ENCODE results near the gene TGFBR3.

Gene TGFBR3

GRCh38 chr1:91710261-91710660 is 175.7 kb downstream of the TGFBR3 start:
- DNase-seq (ENCODE audit: low read depth) = no peak

DNA sequence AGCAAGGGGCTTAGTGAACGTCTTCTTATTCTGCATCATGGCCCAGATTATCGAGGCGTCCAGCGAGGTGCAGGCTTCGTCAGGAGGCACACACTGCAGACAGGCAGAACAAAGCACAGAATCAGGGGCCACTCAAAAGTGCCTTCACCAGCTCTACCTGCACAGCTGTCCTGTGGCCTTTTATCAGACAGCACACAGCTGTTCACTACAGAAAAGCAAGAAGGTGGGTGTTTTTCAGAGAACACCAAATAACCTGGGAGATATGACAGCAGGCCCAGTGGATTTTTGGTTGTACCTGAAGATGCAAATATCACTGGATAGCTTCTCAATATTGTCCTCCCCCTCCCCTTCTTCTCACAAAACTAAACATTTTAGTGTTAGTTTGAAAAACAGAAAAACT is 177.3 kb downstream of the TGFBR3 start:
- DNase-seq (ENCODE audit: low read depth) = no peak

DNA sequence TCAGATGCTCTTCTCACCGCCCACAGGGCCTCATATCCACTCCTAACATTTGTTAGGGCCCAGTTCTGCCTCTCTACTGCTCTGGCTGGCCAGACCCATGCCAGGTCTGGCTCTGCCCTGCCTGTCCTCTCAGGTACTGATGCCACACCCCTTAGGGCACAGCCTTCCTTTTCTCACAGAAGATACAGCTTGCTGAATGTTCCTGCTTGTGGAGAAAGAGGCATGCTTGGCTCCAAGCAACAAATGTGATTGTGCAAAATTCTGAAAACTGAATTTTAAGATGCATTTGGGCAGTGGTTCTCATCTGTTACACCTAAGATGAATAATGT is 178.1 kb downstream of the TGFBR3 start:
- no peak for DNase-seq (ENCODE audit: low read depth)

DNA sequence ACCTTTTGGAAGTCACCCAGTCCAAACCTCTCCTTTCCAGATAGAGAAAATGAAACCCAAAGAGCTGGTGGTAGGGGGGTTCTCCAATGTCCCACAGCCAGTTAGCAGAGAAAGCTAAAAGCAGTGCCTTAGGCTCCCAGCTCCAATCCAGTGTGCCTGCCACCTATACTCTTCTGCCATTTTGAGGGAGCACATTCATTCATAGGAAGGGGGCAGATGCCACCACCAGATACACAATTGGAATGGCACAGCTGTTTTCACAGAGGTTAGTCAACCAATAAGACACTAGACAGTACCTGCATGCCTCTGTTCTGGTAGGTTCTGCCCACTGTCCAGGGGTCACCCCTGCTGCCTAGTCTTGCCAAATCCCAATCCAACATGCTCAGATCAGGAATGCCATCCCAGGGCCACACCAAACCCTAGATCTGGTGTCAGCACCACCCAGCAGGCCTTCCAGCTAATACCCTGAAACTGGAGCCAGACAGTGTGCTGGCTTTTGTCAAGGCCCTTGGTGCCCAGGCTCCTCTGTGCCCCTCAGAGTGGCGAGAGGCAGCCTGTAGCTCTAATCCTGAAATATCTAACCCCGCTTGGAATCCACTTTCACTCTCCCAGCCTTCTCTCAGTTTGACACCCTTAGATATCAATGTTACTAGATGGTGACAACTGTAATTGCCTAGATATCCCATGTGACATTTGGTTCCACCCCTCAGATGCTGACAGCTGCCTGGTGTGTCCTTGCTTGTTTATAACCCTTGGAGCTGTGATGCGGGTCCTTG is 178.6 kb downstream of the TGFBR3 start:
- DNase-seq (ENCODE audit: low read depth) = no peak

GRCh38 chr1:91706140-91706957 is 179.6 kb downstream of the TGFBR3 start:
- no peak for DNase-seq (ENCODE audit: low read depth)

DNA sequence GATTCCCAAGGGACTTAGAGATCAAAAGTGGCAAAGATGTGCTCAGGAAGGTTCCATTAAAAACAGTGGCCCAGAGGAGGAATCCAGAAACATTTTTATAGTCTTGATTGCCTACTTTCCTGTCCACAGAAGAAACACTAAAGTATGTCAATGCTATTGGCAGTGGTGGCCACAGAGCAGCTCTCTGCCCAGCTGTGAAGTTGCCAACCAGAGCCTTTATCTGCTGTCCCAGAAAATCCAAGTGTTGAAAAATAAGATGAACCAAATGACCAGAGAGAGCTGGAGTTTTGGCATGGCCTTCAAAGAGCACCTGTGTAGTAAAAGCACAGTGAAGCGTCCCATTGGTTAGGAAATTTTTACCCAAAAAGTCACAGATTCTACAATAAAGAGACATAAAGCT is 181.2 kb downstream of the TGFBR3 start:
- no peak for DNase-seq (ENCODE audit: low read depth)

DNA sequence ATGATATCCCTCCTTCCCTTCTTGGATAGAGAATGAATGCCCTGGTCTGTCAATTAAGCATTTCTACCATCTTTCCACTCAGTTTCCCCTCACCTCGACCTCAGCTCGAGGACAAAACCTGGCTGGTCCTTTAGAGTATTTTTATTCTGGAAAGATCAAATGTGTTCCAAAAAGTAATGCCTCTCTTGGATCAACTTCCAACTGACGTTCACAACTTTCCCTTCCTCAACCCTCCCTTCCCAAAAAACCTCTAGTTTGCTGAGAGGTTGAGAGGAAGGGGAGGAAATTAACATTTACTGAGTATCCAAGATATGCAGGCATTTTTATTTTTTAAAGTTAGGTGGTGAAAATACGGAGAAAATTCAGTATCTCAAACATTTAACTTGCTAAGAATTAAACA is 182.9 kb downstream of the TGFBR3 start:
- no peak for DNase-seq (ENCODE audit: low read depth)

GRCh38 chr1:91701472-91701869 is 184.5 kb downstream of the TGFBR3 start:
- DNase-seq (ENCODE audit: low read depth) = no peak

- no peak for DNase-seq (ENCODE audit: low read depth)
These were observed 185.0 kb downstream of the TGFBR3 start for GRCh38 chr1:91700771-91701471.

DNA sequence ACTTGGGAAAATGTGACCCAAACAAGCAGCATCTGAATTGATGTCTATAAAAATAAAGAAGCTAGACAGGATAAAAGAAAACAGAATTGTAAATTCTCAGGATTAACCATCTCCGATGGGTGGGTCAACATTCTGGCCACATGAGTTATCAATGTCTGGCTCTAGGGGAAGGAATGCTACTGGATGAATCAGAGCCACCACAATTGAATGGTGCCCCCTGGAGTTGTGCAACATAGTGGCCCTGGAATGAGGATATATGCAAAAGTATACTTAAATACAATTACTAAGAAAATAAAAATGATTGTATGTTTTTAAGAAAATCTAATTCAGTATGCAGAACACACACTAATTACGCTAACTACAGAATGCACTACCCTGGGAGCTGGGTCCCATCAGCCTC is 185.6 kb downstream of the TGFBR3 start:
- DNase-seq (ENCODE audit: low read depth) = no peak

- no peak for DNase-seq (ENCODE audit: low read depth)
These were observed 186.5 kb downstream of the TGFBR3 start for GRCh38 chr1:91699339-91699974.

GRCh38 chr1:91697861-91698260 is 188.1 kb downstream of the TGFBR3 start:
- no peak for DNase-seq (ENCODE audit: low read depth)

GRCh38 chr1:91697416-91697815 is 188.5 kb downstream of the TGFBR3 start:
- DNase-seq (ENCODE audit: low read depth) = no peak

GRCh38 chr1:91696321-91696720 is 189.6 kb downstream of the TGFBR3 start:
- no peak for DNase-seq (ENCODE audit: low read depth)

DNA sequence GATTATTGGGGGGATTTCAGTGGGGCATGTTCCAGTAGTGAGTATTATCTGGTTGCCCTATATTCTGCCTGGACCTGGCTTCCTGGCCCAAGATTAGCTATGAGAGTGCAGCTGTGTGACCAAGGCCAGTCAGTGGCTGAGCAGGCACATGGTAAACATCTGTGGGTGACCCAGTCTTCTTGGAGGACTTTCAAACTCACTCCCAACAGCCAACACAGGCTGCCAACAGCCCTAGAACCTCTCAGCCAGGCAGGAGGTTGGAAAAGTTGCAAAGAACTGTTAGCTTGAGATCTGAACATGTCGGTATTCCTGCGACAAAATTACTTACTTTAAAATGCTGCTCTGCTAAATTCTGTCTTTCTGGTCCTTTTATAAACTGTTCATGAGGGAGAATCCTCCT is 192.4 kb downstream of the TGFBR3 start:
- no peak for DNase-seq (ENCODE audit: low read depth)

GRCh38 chr1:91691525-91691924 is 194.4 kb downstream of the TGFBR3 start:
- no peak for DNase-seq (ENCODE audit: low read depth)

DNA sequence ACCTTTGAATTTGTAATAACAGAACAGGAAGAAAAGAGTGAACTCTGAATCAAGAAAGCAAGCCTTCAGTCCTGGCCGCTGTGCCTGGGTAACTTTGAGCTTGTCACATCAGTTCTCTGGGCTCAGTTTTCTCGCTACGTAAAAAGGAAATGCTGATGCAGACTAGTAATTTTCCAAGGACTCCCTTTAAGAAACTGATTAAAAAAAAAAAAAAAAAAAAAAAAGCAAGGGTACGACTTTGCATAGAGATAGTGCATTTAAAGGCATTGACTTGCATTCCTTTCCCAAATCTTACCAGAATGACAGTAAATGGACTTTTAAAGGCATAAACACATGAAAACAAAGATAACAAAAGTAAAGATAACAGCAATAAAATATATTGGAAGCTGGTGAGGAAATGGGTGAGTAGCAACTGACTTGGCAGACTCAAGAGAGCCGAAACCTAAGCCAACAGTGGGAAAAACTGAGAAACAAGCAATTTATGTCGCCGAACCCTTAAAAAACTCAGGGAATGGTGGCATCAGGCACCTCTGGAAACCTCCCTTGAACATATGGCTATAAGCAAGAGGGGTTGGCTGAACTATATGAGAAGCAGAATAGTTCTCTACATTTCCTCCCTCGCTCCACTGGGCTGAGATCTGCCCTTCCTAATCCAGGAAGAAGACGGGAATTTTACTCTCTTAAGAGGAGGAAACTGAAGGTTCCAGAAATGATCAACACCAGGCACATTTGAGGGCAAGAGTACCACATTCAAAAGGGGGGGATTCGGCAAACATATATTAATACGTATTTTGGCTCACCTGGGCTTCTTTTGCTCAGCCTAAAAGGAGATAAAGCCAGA is 196.1 kb downstream of the TGFBR3 start:
- no peak for DNase-seq (ENCODE audit: low read depth)

- DNase-seq (ENCODE audit: low read depth) = no peak
These were observed 198.5 kb downstream of the TGFBR3 start for GRCh38 chr1:91687452-91687851.

DNA sequence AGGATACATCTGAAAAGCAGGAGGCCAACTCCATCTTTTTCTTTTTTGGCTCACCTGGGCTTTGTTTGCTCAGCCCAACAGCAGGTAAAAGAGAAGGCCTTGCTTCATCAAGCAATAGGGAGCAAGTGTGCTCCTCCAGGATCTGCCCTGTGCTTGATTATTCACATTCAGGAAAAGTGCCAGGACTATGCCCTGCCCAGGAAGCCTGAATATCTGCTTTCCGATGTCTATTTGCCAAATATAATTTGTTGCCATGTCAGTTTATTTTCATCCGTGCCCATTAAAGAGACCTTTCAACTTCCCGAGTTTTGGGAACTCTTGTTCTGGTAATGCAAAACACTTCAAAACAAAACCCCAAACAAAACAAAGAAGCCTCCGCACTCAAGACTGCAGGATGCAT is 200.0 kb downstream of the TGFBR3 start:
- DNase-seq (ENCODE audit: low read depth) = no peak

GRCh38 chr1:91684481-91685196 is 201.3 kb downstream of the TGFBR3 start:
- no peak for DNase-seq (ENCODE audit: low read depth)

GRCh38 chr1:91683598-91683951 is 202.4 kb downstream of the TGFBR3 start:
- no peak for DNase-seq (ENCODE audit: low read depth)
